A549 (cell line): ENCODE data around the gene CYP3A4. TPM values are rescaled to one million over a fixed set of nuclear protein-coding genes. Genes with fewer than 3 reads are reported as not detected.

Experiments used
- ATAC-seq, 2 experiments: fragments of 200-7000 bp in 1 of 2; fragments of >200 bp in 1 of 2; cut with Nextera tagmentation in 1 of 2; cut with Tn5 transposase in 1 of 2; 3 replicates each; pipeline versions ENCODE4 v1.8.0 to v1.9.1; 2018 to 2020; ENCODE audit warnings: mild to moderate bottlenecking in 1 of 2, moderate library complexity in 1 of 2
- CTCF ChIA-PET: fragments of 300-600 bp; sonication (Branson Sonifier 250); formaldehyde crosslinking; extraction: SDS; loops from one replicate; lab custom pipeline; 2021; ENCODE audit warnings: antibody characterized with exemption, inconsistent platforms; lab: Yijun Ruan, JAX
- POLR2A ChIA-PET: fragments of 350-600 bp; formaldehyde crosslinking; extraction: SDS; loops from one replicate; lab custom pipeline; 2021; ENCODE audit warnings: antibody characterized with exemption, inconsistent platforms; lab: Yijun Ruan, JAX
- DNase-seq, 2 experiments: peaks; one replicate each; pipeline versions ENCODE4 v3.0.0 to v3.0.0-alpha.2; 2011 to 2016; ENCODE audit warnings: low read depth in 1 of 2, low spot score in 1 of 2
- FAIRE-seq: peaks from 2 replicates; lab custom pipeline; 2011; peaks lifted over from hg19 to GRCh38; lab: Jason Lieb, UNC
- H3K27ac ChIP-seq, 2 experiments: fragments of >200 bp; sonication (Bioruptor Twin); formaldehyde crosslinking; 3 replicates each; pipeline ENCODE4 v1.5.1; 2016 to 2017
- H3K4me1 ChIP-seq: fragments of >200 bp; sonication (Bioruptor Twin); formaldehyde crosslinking; 3 replicates; pipeline ENCODE4 v1.6.1; 2016
- H3K4me2 ChIP-seq: fragments of >200 bp; sonication (Bioruptor Twin); formaldehyde crosslinking; 3 replicates; pipeline ENCODE4 v1.6.1; 2016
- H3K4me3 ChIP-seq: fragments of >200 bp; sonication (Bioruptor Twin); formaldehyde crosslinking; 3 replicates; pipeline ENCODE4 v1.5.1; 2016
- H3K9me3 ChIP-seq: fragments of >200 bp; sonication (Bioruptor Twin); formaldehyde crosslinking; 3 replicates; pipeline ENCODE4 v1.6.1; 2016
- BHLHE40 ChIP-seq: IDR thresholded peaks from 2 replicates; pipeline ENCODE4 v1.6.1; 2012; ENCODE audit warnings: low read depth, low read length, inconsistent platforms
- CBX2 ChIP-seq: fragments of 200-600 bp; sonication (generic); IDR thresholded peaks from 2 replicates; pipeline ENCODE4 v1.6.1; 2016; ENCODE audit warnings: low read depth, mild to moderate bottlenecking, borderline replicate concordance
- CBX8 ChIP-seq: fragments of 200-600 bp; sonication (generic); IDR thresholded peaks from 2 replicates; pipeline ENCODE4 v1.6.1; 2016
- CHD2 ChIP-seq: fragments of 150-350 bp; IDR thresholded peaks from 2 replicates; pipeline ENCODE4 v1.6.1; 2014; ENCODE audit warnings: low read length; ENCODE audit not compliant: partially characterized antibody
- ESRRA ChIP-seq: fragments of 150-350 bp; IDR thresholded peaks from 2 replicates; pipeline ENCODE4 v1.6.1; 2014; ENCODE audit warnings: mild to moderate bottlenecking, low read length, borderline replicate concordance
- FOSB ChIP-seq: fragments of 250-450 bp; sonication (Bioruptor Pico); IDR thresholded peaks from 2 replicates; pipeline ENCODE4 v1.5.0; 2020; ENCODE audit warnings: mild to moderate bottlenecking, moderate library complexity
- FOSL2 ChIP-seq, 2 experiments: fragments of 450-650 bp in 1 of 2; fragments of >200 bp in 1 of 2; sonication (Bioruptor Twin) in 1 of 2; formaldehyde crosslinking; IDR thresholded peaks; 2 replicates each; pipeline versions ENCODE4 v1.5.0 to v1.6.1; 2016 to 2020; ENCODE audit warnings: mild to moderate bottlenecking in 1 of 2, moderate library complexity in 1 of 2
- GATA3 ChIP-seq: IDR thresholded peaks from 2 replicates; pipeline ENCODE4 v1.6.1; 2012; ENCODE audit warnings: borderline replicate concordance
- HOXB13 ChIP-seq: fragments of 250-450 bp; sonication (Bioruptor Pico); IDR thresholded peaks from 2 replicates; pipeline ENCODE4 v1.5.0; 2020; ENCODE audit warnings: low read depth, mild to moderate bottlenecking, moderate library complexity
- JUN ChIP-seq, 2 experiments: fragments of >200 bp; sonication (Bioruptor Twin); formaldehyde crosslinking; IDR thresholded peaks; 2 replicates in 1 of 2; 3 replicates in 1 of 2; pipeline ENCODE4 v1.6.1; 2016 to 2017
- KDM1A ChIP-seq: fragments of 200-600 bp; sonication (generic); IDR thresholded peaks from 2 replicates; pipeline ENCODE4 v1.6.1; 2016; ENCODE audit warnings: low read depth, mild to moderate bottlenecking
- KDM5A ChIP-seq: fragments of 200-600 bp; sonication (generic); IDR thresholded peaks from 2 replicates; pipeline ENCODE4 v1.6.1; 2016; ENCODE audit warnings: antibody characterized with exemption, mild to moderate bottlenecking
- NFE2L2 ChIP-seq: fragments of 150-350 bp; conservative IDR thresholded peaks from 2 replicates; pipeline ENCODE4 v1.6.1; 2014; ENCODE audit warnings: low read length
- NPAS2 ChIP-seq: fragments of 250-450 bp; sonication (Bioruptor Pico); IDR thresholded peaks from 2 replicates; pipeline ENCODE4 v1.8.0; 2022; ENCODE audit warnings: mild to moderate bottlenecking, moderate library complexity, borderline replicate concordance
- NR3C1 ChIP-seq: fragments of >200 bp; sonication (Bioruptor Twin); formaldehyde crosslinking; IDR thresholded peaks from 3 replicates; pipeline ENCODE4 v1.6.1; 2017
- POLR2A ChIP-seq: IDR thresholded peaks from 2 replicates; pipeline ENCODE4 v1.6.1; 2012; ENCODE audit warnings: mild to moderate bottlenecking, low read length
- SMC3 ChIP-seq: fragments of >200 bp; sonication (Bioruptor Twin); formaldehyde crosslinking; IDR thresholded peaks from 3 replicates; pipeline ENCODE4 v1.6.1; 2018; ENCODE audit warnings: inconsistent platforms
- TFCP2L1 ChIP-seq: fragments of 250-450 bp; sonication (Bioruptor Pico); IDR thresholded peaks from 2 replicates; pipeline ENCODE4 v1.5.0; 2021; ENCODE audit warnings: mild to moderate bottlenecking
- TP53 ChIP-seq: fragments of 250-450 bp; sonication (Bioruptor Pico); IDR thresholded peaks from 2 replicates; pipeline ENCODE4 v1.5.0; 2021; ENCODE audit warnings: mild to moderate bottlenecking, moderate library complexity
- ZSCAN20 ChIP-seq: fragments of 250-450 bp; sonication (Bioruptor Pico); IDR thresholded peaks from 2 replicates; pipeline ENCODE4 v1.8.0; 2022; ENCODE audit warnings: mild to moderate bottlenecking, moderate library complexity
- WGBS: methylation state at CpG from one replicate; pipeline ENCODE4 v1.1.6; 2017; ENCODE audit errors: missing lambda C conversion rate; 5-methylcytosine and 5-hydroxymethylcytosine counted together
- polyA plus RNA-seq, 4 experiments: library from polyadenylated mRNA; depleted of rRNA in 3 of 4; stranded (reverse); fragments of >200 nt; fragmentation: RNase III in 1 of 4; extraction: RNeasy Plus Mini Kit Qiagen cat#74134 plus additional on column Dnase treatment in 1 of 4; gene quantifications; 2 replicates in 3 of 4; 3 replicates in 1 of 4; pipeline ENCODE4 v1.2.3, GENCODE V29; 2011 to 2017
- TF ChIP-seq, protein P1 (sequence below): fragments of 150-350 bp; IDR thresholded peaks from 2 replicates; pipeline ENCODE4 v1.6.1; 2014; ENCODE audit warnings: low read depth, mild to moderate bottlenecking, low read length
- TF ChIP-seq, protein P2 (sequence below): fragments of 250-450 bp; sonication (Bioruptor Pico); IDR thresholded peaks from 2 replicates; pipeline ENCODE4 v1.5.0; 2020; ENCODE audit warnings: low read depth, mild to moderate bottlenecking, moderate library complexity
- TF ChIP-seq, protein P3 (sequence below): fragments of >200 bp; sonication (Bioruptor Twin); formaldehyde crosslinking; IDR thresholded peaks from 2 replicates; pipeline ENCODE4 v1.6.1; 2016
- TF ChIP-seq, protein P4 (sequence below): IDR thresholded peaks from 2 replicates; pipeline ENCODE4 v1.6.1; 2012; ENCODE audit warnings: low read depth, borderline replicate concordance
- TF ChIP-seq, protein P5 (sequence below): fragments of >200 bp; sonication (Bioruptor Twin); formaldehyde crosslinking; IDR thresholded peaks from 3 replicates; pipeline ENCODE4 v1.6.1; 2016

Gene CYP3A4
- polyA plus RNA-seq, 2 of the 4 experiments (the other 2 are of a cell fraction): 0.03 TPM; not detected in 1

DNA sequence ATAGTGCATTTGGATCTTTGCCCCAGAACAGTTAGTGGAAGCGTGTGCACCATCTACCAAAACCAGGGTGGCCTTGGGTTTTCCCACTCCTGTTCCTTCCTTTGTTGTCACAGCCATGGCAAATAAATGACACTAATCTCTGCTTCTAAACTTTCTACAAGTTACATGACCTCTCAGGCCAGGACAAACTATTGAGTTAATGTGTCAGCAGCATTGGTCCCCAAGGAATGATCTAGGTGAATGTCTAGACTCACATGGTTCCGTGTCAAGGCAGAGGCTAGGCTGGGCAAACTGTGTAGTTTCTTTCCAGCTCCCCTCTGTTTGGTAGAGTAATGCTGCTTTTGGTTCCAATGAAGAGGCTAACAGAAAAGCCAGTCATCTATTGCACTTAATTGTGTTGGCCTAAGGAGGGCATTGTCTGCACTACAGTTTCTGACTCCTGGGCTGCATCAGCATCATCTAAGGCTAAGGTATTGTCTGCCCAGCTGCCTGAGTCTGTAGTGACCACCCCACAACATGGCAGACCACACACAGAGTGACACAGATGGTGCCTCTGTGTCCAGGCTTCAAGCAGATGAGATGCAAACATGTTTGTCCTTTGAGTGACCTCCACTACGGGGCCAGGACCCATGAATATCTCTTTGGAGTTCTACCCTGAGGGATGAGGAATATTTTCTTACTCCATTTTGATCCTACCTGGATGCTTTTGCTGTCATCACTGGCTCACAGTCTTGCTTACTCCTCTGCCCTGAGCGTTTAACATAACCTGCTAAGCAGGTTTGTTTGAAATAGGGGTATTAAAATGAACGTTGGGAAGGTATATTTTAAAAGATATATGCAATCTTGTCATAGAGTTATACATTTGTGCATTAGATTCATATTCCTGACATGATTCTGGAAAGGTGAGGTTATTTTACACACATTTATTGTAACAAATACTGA, 1.7 kb downstream of the CYP3A4 start (continued):
- TF ChIP-seq, protein P1, sequence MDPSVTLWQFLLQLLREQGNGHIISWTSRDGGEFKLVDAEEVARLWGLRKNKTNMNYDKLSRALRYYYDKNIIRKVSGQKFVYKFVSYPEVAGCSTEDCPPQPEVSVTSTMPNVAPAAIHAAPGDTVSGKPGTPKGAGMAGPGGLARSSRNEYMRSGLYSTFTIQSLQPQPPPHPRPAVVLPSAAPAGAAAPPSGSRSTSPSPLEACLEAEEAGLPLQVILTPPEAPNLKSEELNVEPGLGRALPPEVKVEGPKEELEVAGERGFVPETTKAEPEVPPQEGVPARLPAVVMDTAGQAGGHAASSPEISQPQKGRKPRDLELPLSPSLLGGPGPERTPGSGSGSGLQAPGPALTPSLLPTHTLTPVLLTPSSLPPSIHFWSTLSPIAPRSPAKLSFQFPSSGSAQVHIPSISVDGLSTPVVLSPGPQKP: no peak
- TF ChIP-seq, protein P2, sequence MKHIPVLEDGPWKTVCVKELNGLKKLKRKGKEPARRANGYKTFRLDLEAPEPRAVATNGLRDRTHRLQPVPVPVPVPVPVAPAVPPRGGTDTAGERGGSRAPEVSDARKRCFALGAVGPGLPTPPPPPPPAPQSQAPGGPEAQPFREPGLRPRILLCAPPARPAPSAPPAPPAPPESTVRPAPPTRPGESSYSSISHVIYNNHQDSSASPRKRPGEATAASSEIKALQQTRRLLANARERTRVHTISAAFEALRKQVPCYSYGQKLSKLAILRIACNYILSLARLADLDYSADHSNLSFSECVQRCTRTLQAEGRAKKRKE (CRISPR knock-in tag): no peak
- no peak for TF ChIP-seq ZSCAN20 (CRISPR knock-in tag)
- TF ChIP-seq TP53: no peak
- no peak for TF ChIP-seq ESRRA
- TF ChIP-seq, protein P3, sequence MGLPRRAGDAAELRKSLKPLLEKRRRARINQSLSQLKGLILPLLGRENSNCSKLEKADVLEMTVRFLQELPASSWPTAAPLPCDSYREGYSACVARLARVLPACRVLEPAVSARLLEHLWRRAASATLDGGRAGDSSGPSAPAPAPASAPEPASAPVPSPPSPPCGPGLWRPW: no peak

DNA sequence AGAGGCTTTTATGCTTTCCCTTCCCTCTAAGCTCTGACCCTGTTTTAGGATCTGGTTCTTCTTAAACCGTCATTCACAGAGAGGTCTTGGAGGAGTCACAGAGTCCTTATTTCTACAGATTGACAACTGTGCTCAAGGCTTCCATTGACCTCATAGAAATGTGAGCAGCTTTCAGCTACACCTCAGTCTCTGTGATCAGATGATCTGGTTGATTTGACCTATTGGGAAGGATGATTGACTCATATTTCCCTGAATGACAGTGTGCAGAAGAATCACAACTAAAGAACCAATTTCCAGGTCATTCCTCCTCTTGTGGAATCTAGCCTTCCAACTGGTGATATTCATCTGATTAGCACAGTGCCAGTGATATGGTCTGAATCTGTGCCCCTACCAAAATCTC, 3.4 kb downstream of the CYP3A4 start:
- ATAC-seq (no peak), DNase-seq (no peak), FAIRE-seq (no peak)
- no peak overlapping the region for H3K4me2 ChIP-seq
- H3K4me3 ChIP-seq: no peak overlapping the region
- CTCF ChIA-PET: no interaction called here
- no peak overlapping the region for H3K27ac ChIP-seq
- H3K4me1 ChIP-seq: no peaks in the 10 kb centered on the region
- 56% methylated on average over 1 of the region's 1 CpG for WGBS
- no peaks in the 10 kb centered on the region for H3K9me3 ChIP-seq
- TF ChIP-seq TFCP2L1 (no peak), JUN (IDR thresholded peaks at IDR 0.05) (no peak), BHLHE40 (no peak)
- POLR2A ChIA-PET: no interaction called here

DNA sequence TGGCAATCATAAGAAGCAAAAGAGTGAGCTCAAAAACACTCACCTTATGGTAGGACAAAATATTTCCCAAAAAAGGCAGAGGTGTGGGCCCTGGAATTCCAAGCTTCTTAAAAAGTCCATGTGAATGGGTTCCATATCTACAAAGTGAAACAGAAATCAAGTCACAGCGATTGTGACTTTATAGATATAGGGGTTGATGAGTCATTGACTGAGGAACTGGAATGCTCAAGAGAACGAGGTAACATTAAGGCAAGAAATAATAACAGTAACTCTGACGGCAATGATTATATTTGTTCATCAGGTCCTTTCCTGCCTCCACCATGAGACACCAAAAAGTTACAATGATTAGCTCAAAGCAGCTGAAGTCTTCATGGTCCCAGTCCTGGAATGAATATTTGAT, 4.0 kb downstream of the CYP3A4 start:
- no peak for TF ChIP-seq FOSL2 (IDR thresholded peaks at IDR 0.05)
- TF ChIP-seq FOSL2 (CRISPR knock-in tag; IDR thresholded peaks at IDR 0.05): peak; percentile 35; the same call in 1 of the 2 replicates
- TF ChIP-seq CBX2: no peak
- no peak for TF ChIP-seq HOXB13 (CRISPR knock-in tag)
- CTCF ChIA-PET: no interaction called here

DNA sequence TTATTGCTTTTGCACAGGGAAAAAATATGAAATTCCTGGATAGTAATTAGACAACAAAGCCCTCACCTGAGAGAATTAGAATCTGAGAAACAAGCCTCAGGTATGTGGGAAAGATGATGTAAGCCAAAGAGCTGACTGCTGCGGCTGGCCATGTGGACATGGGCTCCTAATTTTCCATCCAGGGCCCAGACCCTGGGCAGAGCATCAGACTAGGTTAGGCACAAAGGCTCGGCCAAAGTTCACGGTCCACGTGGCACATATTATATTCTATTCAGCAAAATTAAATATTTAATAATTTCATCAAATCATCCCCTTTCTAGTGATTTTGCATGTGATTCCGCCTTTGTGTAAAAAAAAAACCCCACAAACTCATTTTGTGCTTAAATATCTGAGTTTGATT, 5.1 kb downstream of the CYP3A4 start:
- H3K9me3 ChIP-seq: no peaks in the 10 kb centered on the region
- H3K27ac ChIP-seq: no peak overlapping the region
- ChIA-PET POLR2A (no interaction called here), CTCF (interaction anchor here (0.7 kb wide), 1 partner anchor 54 kb away, joined by 5 read pairs; no protein-coding TSS in a partner anchor)
- H3K4me2 ChIP-seq: no peak overlapping the region
- WGBS: 50% methylated on average over 5 of the region's 5 CpGs
- H3K4me3 ChIP-seq: no peak overlapping the region
- DNase-seq (no peak), FAIRE-seq (no peak), ATAC-seq (no peak)
- H3K4me1 ChIP-seq: no peaks in the 10 kb centered on the region
- no peak for TF ChIP-seq GATA3
- no peak for TF ChIP-seq CBX2
- TF ChIP-seq NFE2L2: no peak
- no peak for TF ChIP-seq CHD2
- TF ChIP-seq BHLHE40: no peak
- TF ChIP-seq POLR2A: no peak
- no peak for TF ChIP-seq FOSB
- no peak for TF ChIP-seq SMC3
- TF ChIP-seq, protein P1: no peak
- TF ChIP-seq KDM1A: no peak
- TF ChIP-seq NPAS2 (CRISPR knock-in tag): no peak
- TF ChIP-seq TFCP2L1: no peak
- TF ChIP-seq, protein P4, sequence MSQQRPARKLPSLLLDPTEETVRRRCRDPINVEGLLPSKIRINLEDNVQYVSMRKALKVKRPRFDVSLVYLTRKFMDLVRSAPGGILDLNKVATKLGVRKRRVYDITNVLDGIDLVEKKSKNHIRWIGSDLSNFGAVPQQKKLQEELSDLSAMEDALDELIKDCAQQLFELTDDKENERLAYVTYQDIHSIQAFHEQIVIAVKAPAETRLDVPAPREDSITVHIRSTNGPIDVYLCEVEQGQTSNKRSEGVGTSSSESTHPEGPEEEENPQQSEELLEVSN: no peak
- TF ChIP-seq CBX8: no peak
- no peak for TF ChIP-seq KDM5A
- TF ChIP-seq, protein P5, sequence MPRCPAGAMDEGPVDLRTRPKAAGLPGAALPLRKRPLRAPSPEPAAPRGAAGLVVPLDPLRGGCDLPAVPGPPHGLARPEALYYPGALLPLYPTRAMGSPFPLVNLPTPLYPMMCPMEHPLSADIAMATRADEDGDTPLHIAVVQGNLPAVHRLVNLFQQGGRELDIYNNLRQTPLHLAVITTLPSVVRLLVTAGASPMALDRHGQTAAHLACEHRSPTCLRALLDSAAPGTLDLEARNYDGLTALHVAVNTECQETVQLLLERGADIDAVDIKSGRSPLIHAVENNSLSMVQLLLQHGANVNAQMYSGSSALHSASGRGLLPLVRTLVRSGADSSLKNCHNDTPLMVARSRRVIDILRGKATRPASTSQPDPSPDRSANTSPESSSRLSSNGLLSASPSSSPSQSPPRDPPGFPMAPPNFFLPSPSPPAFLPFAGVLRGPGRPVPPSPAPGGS: no peak
- TF ChIP-seq NR3C1: no peak

More for the DNA sequence above, 4.0 kb downstream of the CYP3A4 start:
- Histone ChIP-seq H3K27ac (no peak overlapping the region), H3K9me3 (no peaks in the 10 kb centered on the region), H3K4me1 (no peaks in the 10 kb centered on the region), H3K4me3 (no peak overlapping the region), H3K4me2 (no peak overlapping the region)
- DNase-seq: no peak
- FAIRE-seq: no peak
- no peak for ATAC-seq
- POLR2A ChIA-PET: no interaction called here
- WGBS: 43% methylated on average over 3 of the region's 3 CpGs
